Mammary microvascular endothelial cell (primary cell): ENCODE measurements around the gene SSX5. TPM values are rescaled to one million over a fixed set of nuclear protein-coding genes. Genes with fewer than 3 reads are reported as not detected.

Experiments
- total RNA-seq: library from RNA; depleted of rRNA; stranded (reverse); fragments of >200 nt; gene quantifications from 2 replicates; pipeline ENCODE4 v1.2.3, GENCODE V29; 2015

SSX5 gene, protein sequence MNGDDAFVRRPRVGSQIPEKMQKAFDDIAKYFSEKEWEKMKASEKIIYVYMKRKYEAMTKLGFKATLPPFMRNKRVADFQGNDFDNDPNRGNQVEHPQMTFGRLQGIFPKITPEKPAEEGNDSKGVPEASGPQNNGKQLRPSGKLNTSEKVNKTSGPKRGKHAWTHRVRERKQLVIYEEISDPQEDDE
- not detected in 2 replicates for total RNA-seq

DNA sequence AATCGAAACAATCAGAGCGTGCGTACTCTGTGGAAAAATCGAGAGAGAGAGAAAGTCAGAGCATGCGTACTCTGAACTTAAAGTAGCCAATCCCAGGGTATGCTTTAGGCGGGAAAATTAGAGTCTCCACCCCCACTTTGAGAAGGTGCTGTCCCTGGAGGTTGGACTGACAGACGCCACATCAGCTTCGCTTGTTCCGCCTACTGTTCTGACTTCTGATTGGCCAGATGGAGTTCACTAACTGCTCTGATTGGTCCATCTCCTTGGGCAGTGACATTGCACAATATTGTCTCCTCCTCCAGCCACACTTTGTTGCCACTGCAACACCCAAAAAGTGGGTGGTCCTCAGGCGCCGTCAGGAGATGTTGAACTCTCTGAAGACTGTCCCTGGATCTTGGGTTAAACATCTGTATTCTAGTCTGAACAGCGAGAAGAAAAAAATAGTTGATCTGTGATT is at the start of gene SSX5:
Gene SSX5, minus strand, starts transcription at position 51 of the 457 bp plus-strand sequence. CDS start 1,437 bp downstream, outside the sequence.

Other genes with a start within 250 kb of the SSX5 start
- gene ZNF182, start 192.8 kb downstream of the SSX5 start, total RNA-seq, result 1.1 and 2.2 TPM in 2 replicates
- 0.80 TPM in 1 of 2 replicates, not detected in the other for gene SPACA5, start 189.8 kb downstream of the SSX5 start, total RNA-seq
- 1.5 and 1.9 TPM in 2 replicates for gene ZNF630, start 125.2 kb downstream of the SSX5 start, total RNA-seq
- gene SPACA5B, start 66.2 kb downstream of the SSX5 start, total RNA-seq, result not detected in 2 replicates
- not detected in 2 replicates for gene SSX1, start 58.6 kb upstream of the SSX5 start, total RNA-seq
- not detected in 2 replicates for gene SSX3, start 159.9 kb upstream of the SSX5 start, total RNA-seq
- gene SSX4, start 186.7 kb upstream of the SSX5 start, total RNA-seq, result not detected in 2 replicates
- gene SSX4B, start 215.2 kb upstream of the SSX5 start, total RNA-seq, result not detected in 2 replicates